GM18519 (cell line): Measurements from ENCODE around the gene ALG1L2.
"Not testable (repeated sequence)": the region's sequence is repeated elsewhere in the genome, so short reads cannot be mapped to it uniquely, and the experiment has no call there.

Source experiments
- ATAC-seq: cut with Tn5 transposase; IDR thresholded peaks from one replicate; pipeline ENCODE4 v1.9.1; 2021; ENCODE audit warnings: mild to moderate bottlenecking, moderate library complexity; ENCODE audit not compliant: unreplicated experiment, low FRiP score

The ALG1L2 gene, protein sequence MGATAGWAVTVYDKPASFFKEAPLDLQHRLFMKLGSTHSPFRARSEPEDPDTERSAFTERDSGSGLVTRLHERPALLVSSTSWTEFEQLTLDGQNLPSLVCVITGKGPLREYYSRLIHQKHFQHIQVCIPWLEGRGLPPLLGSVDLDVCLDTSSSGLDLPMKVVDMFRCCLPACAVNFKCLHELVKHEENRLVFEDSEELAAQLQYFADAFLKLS

DNA sequence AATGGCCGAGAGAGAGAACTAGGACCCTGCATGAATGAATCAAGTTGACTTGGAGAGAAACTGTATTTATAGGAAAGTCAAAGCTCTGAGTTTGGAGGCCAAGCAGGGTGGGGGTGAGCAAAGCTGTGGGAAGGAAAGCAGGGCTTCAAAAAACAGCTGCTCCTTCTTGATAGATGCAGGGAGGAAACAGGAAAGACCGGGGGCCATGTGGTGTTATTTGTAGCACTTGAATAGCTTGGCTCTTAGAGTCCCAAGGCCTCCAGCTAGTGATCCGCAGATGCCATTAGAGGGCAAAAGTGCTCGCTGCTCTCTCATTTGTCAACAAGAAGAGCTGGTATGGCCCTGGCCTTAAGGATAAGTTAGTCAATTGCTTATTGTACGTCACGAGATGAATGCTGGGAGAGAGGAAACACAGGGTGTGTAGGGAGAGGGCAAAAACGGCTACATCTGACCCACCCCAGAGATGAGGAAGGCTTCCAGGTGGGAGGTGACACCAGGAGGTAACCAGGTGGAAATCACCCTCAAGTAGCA lies at the start of gene ALG1L2:
TSS of gene ALG1L2 (plus strand) at position 481 of the 531 bp plus-strand sequence. CDS start 186 bp downstream, outside the sequence.
- ATAC-seq, result no peak

DNA sequence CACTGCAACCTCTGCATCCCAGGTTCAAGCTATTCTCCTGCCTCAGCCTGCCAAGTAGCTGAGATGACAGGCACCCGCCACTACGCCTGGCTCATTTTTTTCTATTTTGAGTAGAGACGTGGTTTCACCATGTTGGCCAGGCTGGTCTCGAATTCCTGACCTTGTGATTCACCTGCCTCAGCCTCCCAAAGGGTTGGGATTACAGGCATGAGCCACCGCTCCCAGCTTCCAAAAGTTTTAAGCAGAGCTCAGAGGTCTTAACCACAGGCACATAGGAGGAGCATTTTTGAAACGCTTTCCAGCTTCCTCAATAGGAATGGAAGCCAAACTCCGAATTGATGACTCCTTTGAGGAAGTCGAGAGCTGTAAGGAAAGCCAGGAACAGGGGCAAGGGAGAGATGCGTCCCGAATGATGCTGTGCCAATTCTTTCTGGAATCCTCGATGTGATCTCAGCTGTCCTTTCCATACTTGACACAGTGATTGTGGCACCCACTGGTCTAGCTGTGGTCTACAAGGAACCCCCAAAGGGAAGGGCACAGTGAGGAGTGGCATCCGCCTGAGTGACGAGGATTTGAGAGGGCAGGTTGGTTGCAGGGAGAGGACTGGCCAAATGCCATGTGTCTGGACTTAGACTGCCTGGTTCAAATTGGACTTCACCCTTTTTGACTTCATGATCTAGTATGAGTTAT lies 44.4 kb upstream of the ALG1L2 start:
- not testable (repeated sequence) for ATAC-seq

DNA sequence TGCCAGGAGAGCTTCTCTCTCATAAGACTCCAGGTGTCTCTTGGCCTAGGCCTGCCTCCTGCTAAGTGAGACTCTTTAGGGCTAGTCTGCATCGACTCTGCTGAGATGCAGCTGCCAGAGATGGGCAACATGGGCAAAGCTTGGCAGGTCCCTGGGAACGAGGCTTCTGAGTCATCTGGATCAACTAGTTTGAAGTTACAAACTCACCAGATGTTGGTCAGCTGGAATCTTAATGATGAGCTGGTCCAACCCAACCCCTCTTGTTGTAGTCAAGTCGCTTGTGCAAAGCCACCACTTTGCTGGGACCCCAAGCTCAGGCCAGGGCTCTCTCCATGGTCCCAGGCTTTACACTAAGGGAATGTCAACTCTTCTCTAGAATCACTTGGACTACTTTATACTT lies 38.9 kb upstream of the ALG1L2 start:
- ATAC-seq, result not testable (repeated sequence)

DNA sequence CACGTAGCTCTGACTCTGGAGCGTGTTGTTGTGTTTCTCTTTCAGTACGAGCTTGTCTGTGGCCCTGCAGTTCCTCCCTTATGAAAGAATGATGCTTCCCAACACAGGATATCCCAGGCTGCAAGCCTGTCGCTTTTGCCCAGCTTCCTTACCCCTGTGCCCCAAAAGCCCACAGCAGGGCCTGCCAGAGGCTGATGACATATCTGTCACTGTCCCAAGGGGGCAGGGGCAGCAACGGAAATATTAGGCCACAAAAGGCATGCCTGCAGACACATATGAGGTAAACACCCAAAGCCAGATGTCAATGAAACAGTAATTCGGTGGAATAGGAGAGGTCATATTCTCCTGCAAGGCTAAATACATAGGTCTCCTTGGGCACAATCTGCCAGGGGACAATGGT lies 38.0 kb upstream of the ALG1L2 start:
- ATAC-seq, result not testable (repeated sequence)

DNA sequence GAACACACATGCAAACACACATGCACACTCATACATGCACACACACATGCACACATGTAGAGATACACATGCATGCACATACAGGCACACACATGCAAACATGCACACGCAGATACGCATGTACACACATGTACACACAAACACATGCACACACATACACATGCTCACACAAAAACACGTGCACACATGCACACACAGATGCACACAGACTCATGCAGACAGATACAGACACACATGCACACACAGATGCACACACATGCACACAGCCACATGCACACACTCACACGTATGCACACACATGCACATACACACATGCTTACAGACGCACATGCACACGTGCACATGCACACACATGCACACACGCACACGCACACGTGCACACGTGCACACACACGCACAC lies 37.3 kb upstream of the ALG1L2 start:
- ATAC-seq, result no peak

DNA sequence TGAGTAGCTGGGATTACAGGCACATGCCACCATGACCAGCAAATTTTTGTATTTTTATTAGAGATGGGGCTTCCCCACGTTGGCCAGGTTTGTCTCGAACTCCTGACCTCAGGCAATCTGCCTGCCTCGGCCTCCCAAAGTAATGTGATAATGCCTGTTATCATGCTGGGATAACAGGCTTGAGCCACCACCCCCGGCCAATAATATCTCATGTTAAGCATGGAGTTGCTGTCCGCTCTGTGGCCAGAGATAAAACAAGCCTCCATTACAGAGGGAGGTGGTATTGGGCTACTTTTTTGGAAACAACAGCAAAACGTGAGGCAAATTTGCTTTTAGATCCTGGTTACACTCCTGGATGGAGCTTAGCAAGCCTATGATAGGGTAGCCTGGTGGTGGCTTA lies 32.9 kb upstream of the ALG1L2 start:
- no peak for ATAC-seq

DNA sequence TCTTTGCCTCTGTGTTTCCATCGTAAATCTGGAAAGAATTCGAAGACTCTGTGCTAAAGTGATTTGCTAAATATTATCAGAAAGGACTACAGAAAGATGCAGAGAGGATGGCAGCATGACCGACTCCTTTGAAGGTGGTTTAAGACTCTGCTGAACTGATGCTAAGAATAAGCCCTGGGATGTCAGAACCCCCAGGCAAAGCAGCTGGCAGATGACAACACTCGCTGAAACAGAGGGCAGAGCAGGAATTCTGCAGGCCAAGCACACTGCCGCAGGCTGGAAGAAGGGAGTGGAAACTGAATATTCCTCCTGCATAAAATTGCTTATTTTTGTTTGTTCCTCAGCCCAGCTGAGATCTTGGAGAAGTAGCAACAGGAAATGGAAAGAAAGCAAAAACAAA lies 29.3 kb upstream of the ALG1L2 start:
- ATAC-seq, result not testable (repeated sequence)

DNA sequence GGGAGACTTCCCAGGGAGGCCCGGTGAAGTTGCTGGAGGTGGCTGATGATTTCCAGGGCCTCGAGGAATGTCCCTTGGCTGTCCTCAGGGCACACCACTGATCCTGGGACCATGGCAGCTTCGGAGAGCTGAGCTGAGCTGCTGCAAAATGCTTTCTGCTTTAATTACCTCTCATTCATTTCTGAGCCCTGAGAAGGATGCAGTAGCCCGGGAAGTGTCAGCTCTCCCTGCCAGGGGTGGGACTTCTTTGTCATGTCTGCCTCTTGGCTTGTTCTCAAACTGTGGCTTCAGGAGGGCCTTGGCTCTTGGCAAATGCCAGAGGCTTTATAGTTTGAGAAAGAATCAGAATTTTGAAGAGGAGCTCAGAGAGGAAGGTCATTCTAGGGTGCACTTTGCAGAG lies 28.7 kb upstream of the ALG1L2 start:
- ATAC-seq, result not testable (repeated sequence)

DNA sequence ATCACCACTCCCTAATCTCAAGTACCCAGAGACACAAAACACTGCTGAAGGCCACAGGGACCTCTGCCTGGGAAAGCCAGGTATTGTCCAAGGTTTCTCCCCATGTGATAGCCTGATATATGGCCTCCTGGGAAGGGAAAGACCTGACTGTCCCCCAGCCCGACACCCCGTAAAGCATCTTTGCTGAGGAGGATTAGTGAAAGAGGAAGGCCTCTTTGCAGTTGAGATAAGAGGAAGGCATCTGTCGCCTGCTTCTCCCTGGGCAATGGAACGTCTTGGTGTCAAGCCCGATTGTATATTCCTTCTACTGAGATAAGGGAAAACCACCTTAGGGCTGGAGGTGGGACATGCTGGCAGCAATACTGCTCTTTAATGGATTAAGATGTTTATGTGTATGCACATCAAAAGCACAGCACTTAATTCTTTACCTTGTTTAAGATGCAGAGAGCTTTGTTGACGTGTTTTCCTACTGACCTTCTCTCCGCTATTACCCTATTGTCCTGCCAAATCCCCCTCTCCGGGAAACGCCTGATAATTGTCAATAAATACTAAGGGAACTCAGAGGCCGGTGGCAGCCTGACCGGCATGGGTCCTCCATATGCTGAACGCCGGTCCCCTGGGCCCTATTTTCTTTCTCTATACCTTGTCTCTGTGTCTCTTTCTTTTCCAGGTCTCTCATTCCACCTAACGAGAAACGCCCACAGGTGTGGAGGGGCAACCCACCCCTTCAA lies 23.9 kb upstream of the ALG1L2 start:
- ATAC-seq, result not testable (repeated sequence)

DNA sequence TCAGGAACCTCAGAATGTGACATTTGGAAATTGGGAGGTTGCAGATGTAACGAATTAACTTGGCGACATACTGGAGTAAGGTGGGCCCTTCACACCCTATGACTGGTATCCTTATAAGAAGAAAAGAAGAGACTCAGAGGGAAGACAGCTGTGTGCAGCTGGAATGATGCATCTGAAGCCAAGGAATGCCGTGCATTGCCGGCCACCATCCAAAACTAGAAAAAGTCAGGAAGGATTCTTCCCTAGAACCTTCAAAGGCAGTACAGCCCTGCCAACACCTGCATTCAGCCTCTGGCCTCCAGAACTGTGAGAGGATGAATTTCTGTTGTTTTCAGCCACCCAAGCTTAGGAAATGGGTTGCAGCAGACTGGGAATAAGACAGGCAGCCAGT lies 23.4 kb upstream of the ALG1L2 start:
- not testable (repeated sequence) for ATAC-seq

DNA sequence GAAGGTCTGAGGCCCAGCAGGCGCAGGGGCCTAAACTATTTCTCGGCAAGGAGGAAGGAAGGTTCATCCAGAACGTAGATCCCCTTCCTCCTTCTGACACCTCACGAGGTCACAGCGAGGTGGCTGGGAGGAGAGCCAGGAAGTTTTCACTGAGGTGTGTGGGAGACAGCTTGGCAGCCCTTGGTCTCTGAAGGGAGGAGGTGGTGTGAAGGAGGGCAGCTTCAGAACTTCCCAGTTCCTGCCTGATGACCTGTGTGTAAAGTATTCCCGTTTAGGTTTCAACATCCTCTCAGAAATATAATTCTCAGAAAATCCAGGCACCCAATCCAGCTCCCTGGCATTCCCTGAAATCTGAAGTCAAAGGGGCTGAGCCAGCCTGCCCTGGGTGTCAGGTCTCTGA lies 22.9 kb upstream of the ALG1L2 start:
- not testable (repeated sequence) for ATAC-seq

DNA sequence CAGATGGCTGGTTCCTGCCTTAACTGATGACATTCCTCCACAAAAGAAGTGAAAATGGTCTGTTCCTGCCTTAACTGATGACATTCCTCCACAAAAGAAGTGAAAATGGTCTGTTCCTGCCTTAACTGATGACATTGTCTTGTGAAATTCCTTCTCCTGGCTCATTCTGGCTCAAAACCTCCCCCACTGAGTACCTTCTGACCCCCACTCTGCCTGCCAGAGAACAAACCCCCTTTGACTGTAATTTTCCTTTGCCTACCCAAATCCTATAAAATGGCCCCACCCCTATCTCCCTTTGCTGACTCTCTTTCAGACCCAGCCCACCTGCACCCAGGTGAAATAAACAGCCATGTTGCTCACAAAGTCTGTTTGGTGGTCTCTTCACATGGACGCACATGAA lies 22.5 kb upstream of the ALG1L2 start:
- ATAC-seq, result not testable (repeated sequence)

DNA sequence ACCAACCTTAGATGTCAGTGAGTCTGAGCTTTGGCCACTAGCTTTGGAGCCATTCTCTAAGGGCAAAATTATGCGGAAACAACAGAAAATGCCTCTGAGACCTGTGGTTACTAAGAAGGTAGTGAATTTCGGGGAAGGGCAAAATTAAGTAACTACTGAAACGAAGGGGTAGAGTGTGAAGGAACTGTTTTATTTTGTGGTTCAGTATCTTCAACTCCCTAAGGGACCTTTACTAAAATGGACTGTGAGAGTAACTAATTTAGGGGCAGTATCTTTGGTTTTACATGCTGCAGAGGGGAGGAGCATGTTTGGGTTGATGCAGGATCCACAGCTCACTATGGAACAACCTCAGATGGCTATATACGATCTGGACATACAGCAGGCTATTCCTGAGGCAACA lies 8.0 kb upstream of the ALG1L2 start:
- ATAC-seq, result no peak

DNA sequence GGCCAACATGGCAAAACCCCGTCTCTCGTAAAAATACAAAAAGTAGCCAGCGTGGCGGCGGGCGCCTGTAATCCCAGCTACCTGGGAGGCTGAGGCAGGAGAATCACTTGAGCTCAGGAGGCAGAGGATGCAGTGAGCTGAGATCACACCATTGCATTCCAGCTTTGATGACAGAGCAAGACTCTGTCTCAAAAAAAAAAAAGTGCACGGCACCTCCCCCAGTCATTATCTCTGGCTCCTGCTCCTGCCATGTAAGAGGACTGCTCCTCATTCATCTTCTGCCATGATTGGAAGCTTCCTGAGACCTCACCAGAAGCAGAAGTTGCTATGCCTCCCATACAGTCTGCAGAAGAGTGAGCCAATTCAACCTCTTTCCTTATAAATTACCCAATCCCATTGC lies 4.0 kb upstream of the ALG1L2 start:
- ATAC-seq, result no peak

DNA sequence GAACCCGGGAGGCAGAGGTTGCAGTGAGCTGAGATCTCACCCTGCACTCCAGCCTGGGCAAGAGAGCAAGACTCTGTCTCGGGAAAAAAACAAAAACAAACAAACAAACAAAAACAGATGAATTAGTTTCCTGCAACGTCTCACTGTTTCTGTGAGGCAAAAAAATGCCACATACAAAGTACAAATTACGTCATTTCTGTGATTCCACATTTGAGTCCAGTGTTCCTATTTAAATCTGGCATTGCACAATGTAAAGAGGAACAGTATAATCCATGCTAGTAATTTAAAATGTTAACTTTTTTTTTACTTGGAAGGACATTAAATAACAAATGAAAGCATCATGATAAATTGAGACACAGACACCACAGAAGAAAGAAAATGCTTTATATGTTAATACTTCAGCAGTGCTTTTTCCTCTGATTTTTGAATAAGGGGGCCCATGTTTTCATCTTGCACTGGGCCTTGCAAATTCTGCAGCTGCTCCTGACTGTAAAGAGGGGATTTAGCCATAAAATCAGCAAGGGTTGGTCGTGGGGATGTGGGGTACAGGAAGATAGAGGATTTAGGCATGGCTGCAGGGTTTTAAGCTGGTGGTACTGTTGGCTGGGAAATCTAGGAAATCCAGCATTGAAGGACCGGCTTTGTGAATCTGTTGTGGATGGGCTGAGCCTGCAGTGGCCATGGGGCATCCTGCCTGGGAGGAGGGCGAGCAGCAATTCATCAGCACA lies 1.9 kb downstream of the ALG1L2 start:
- ATAC-seq, result not testable (repeated sequence)

DNA sequence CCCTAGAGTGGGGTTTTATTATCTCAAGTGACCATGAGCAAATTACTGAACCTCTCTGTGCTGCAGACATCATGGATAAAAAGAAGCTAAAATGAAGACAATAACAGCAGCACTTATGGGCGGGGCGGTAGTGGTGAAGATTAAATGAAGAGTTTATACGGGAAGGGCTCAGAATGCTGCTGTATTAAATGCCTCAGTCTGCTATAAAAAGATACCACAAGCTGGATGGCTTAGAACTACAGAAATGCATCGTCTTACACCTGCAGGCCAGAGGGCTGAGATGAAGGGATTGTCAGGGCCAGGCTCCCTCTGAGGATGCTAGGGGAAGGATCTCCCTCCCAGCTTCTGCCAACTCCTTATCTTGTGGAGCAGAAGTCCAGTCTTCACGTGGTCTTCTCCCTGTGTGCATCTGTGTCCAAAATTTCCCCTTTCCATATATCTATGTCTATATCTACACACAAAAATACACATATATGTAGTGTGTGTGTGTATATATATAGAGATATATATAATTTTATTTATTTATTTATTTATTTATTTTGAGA lies 2.9 kb downstream of the ALG1L2 start:
- ATAC-seq, result no peak

DNA sequence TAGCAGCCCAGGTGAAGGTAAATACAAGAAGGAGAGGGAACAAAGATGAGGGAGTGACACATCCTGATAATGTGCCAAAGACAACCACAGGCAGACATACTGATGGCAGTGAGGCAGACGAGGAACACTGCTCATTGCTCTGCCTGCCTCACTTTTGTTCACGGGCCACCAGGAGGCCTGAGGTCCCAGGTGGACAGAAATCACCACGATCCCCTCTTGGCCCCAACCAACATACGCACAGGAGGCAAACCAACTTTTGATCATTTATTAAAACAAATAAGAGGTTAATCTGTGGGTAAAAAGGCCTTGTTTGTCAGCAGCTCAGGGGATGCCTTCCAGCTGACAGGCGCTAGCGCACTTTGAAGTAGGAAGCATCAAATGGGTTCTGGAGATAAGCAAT lies 4.2 kb downstream of the ALG1L2 start:
- no peak for ATAC-seq

DNA sequence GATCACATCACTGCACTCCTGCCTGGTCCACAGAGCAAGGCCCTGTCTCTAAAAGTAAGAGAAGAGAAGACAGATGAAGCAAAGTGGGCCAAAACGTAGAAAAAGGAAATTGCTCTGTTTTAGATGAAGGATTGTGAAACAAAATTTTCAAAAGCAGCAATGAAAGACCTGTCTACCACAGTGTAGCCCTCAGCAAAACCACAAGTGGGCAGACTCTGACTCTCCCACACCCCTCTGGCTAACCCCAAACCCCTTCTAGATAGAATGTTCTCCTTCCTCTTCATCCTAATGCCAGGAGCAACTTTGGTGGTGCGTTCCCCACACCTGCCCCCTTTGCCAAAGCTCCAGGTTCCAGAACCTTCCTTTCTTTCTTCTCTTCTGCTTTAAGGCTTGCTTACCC lies 5.0 kb downstream of the ALG1L2 start:
- ATAC-seq, result not testable (repeated sequence)

DNA sequence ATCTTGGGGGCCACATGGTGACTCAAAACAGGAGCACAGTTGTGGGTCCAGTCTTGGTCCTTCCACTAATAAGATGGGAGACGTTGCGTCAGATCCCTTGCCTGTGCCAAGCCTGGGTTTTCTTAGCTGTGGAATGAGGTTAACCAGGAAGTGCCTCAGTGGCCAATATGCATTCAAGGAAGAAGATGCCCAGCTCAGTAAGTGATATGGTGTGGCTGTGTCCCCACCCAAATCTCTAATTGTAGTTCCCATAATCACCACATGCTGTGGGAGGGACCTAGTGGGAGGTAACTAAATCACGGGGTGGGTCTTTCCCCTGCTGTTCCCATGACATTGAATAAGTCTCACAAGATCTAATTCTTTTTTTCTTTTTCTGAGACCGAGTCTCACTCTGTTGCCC lies 6.4 kb downstream of the ALG1L2 start:
- ATAC-seq, result no peak

DNA sequence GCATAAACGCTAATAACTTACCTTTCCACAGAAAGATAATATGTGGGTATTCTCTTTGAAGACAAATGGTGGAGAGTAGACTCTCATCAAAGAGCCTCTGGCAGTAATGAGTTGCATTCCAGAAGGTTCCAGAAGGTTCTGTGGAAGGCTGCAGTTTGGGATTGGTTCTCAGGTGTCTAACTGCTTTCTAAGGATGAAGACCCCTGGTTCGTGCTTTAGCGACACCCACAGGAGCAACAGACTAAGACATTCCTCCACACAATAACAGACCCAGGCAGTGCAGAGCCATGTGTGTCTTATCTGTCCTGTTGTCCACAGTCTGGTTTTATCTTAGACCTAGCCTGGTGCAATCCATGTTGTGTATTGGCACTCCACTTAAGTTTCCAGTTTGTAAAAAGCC lies 9.1 kb downstream of the ALG1L2 start:
- ATAC-seq, result not testable (repeated sequence)
